Measurements from ENCODE around the gene EEIG2.
A peak's percentile ranks its signal among the peaks of the same experiment; 100 is the strongest.
"Not testable (repeated sequence)": the region's sequence is repeated elsewhere in the genome, so short reads cannot be mapped to it uniquely, and the experiment has no call there.

Gene EEIG2

GRCh38 chr1:108547493-108547892, 12.4 kb upstream of the EEIG2 start:
- DNase-seq (ENCODE audit: low read depth) = not testable (repeated sequence)

- no peak for DNase-seq (ENCODE audit: low read depth)
Measured at GRCh38 chr1:108551137-108551862, 8.6 kb upstream of the EEIG2 start.

- no peak for DNase-seq (ENCODE audit: low read depth)
Measured at GRCh38 chr1:108553905-108554304, 6.0 kb upstream of the EEIG2 start.

GRCh38 chr1:108554682-108555427, 5.0 kb upstream of the EEIG2 start:
- no peak for DNase-seq (ENCODE audit: low read depth)

- no peak for DNase-seq (ENCODE audit: low read depth)
Measured at GRCh38 chr1:108556066-108556465, 3.8 kb upstream of the EEIG2 start.

GRCh38 chr1:108556499-108556898, 3.4 kb upstream of the EEIG2 start:
- DNase-seq (ENCODE audit: low read depth) = no peak

GRCh38 chr1:108557296-108557695, 2.6 kb upstream of the EEIG2 start:
- no peak for DNase-seq (ENCODE audit: low read depth)

- peak; percentile 13 for DNase-seq (ENCODE audit: low read depth)
Measured at GRCh38 chr1:108560189-108560873, 431 bp downstream of the EEIG2 start.

GRCh38 chr1:108560874-108561459, 1.1 kb downstream of the EEIG2 start:
- DNase-seq (ENCODE audit: low read depth) = peak; percentile 30

- no peak for DNase-seq (ENCODE audit: low read depth)
Measured at GRCh38 chr1:108561689-108562326, 1.9 kb downstream of the EEIG2 start.

- DNase-seq (ENCODE audit: low read depth) = no peak
Measured at GRCh38 chr1:108563808-108564207, 3.9 kb downstream of the EEIG2 start.

- no peak for DNase-seq (ENCODE audit: low read depth)
Measured at GRCh38 chr1:108565081-108565480, 5.2 kb downstream of the EEIG2 start.

- DNase-seq (ENCODE audit: low read depth) = no peak
Measured at GRCh38 chr1:108565512-108565911, 5.6 kb downstream of the EEIG2 start.

GRCh38 chr1:108568589-108568988, 8.7 kb downstream of the EEIG2 start:
- DNase-seq (ENCODE audit: low read depth) = no peak

- DNase-seq (ENCODE audit: low read depth) = no peak
Measured at GRCh38 chr1:108569097-108569728, 9.3 kb downstream of the EEIG2 start.

GRCh38 chr1:108570128-108570527, 10.2 kb downstream of the EEIG2 start:
- no peak for DNase-seq (ENCODE audit: low read depth)

GRCh38 chr1:108570998-108571401, 11.1 kb downstream of the EEIG2 start:
- DNase-seq (ENCODE audit: low read depth) = no peak

- no peak for DNase-seq (ENCODE audit: low read depth)
Measured at GRCh38 chr1:108572182-108572581, 12.3 kb downstream of the EEIG2 start.

GRCh38 chr1:108573183-108573582, 13.3 kb downstream of the EEIG2 start:
- no peak for DNase-seq (ENCODE audit: low read depth)

GRCh38 chr1:108574008-108574407, 14.1 kb downstream of the EEIG2 start:
- DNase-seq (ENCODE audit: low read depth) = no peak

- DNase-seq (ENCODE audit: low read depth) = peak; percentile 19
Measured at GRCh38 chr1:108575375-108575774, 15.5 kb downstream of the EEIG2 start.

Measured in fibroblast of gingiva (primary cell).